Fibroblast of lung (primary cell): ENCODE measurements around the gene SCGB1D1. TPM values are rescaled to one million over a fixed set of nuclear protein-coding genes. Genes with fewer than 3 reads are reported as not detected.

Experiments
- DNase-seq, 2 donors: peaks; one replicate each; pipeline versions ENCODE4 v3.0.0 to v3.0.0-alpha.2; 2010; ENCODE audit warnings: low read depth in 2 of 2
- H2AFZ ChIP-seq: 2 replicates; pipeline ENCODE4 v1.5.1; 2012; ENCODE audit warnings: low read length, control low read depth, inconsistent platforms
- H3K27ac ChIP-seq: 2 replicates; pipeline ENCODE4 v1.5.1; 2011; ENCODE audit warnings: low read length, control low read depth; ENCODE audit not compliant: insufficient read depth
- H3K27me3 ChIP-seq: 2 replicates; pipeline ENCODE4 v1.5.1; 2011; ENCODE audit warnings: mild to moderate bottlenecking, low read length; ENCODE audit not compliant: control insufficient read depth, insufficient read depth
- H3K36me3 ChIP-seq: 2 replicates; pipeline ENCODE4 v1.5.1; 2011; ENCODE audit warnings: low read length; ENCODE audit not compliant: control insufficient read depth, insufficient read depth
- H3K4me1 ChIP-seq: 2 replicates; pipeline ENCODE4 v1.5.1; 2011; ENCODE audit warnings: low read length; ENCODE audit not compliant: control insufficient read depth, insufficient read depth; ENCODE audit errors: extremely low read depth
- H3K4me2 ChIP-seq: 2 replicates; pipeline ENCODE4 v1.5.1; 2011; ENCODE audit warnings: low read length, control low read depth; ENCODE audit not compliant: insufficient read depth; ENCODE audit errors: extremely low read depth
- H3K4me3 ChIP-seq, 4 experiments: fragments of 200-600 bp in 1 of 4; sonication (generic) in 1 of 4; replicated peaks in 1 of 4; 2 replicates each; pipeline ENCODE4 v1.5.1; 2011 to 2016; ENCODE audit warnings: low read length in 4 of 4, low read depth in 3 of 4, mild to moderate bottlenecking in 3 of 4, control low read depth in 2 of 4, inconsistent platforms in 1 of 4, mixed read lengths in 1 of 4; ENCODE audit not compliant: insufficient read depth in 1 of 4; ENCODE audit errors: control extremely low read depth in 1 of 4
- H3K79me2 ChIP-seq: 2 replicates; pipeline ENCODE4 v1.5.1; 2012; ENCODE audit warnings: mild to moderate bottlenecking, low read length, inconsistent platforms; ENCODE audit not compliant: control insufficient read depth, insufficient read depth
- H3K9ac ChIP-seq: 2 replicates; pipeline ENCODE4 v1.5.1; 2011; ENCODE audit warnings: mild to moderate bottlenecking, low read length, control low read depth; ENCODE audit not compliant: insufficient read depth
- H3K9me3 ChIP-seq: 2 replicates; pipeline ENCODE4 v1.5.1; 2012; ENCODE audit warnings: low read depth, low read length; ENCODE audit not compliant: control insufficient read depth, insufficient read depth
- H4K20me1 ChIP-seq: 2 replicates; pipeline ENCODE4 v1.5.1; 2011; ENCODE audit warnings: low read length; ENCODE audit not compliant: control insufficient read depth, insufficient read depth; ENCODE audit errors: extremely low read depth
- EZH2 ChIP-seq: IDR thresholded peaks from 2 replicates; pipeline ENCODE4 v1.5.1; 2012; ENCODE audit warnings: low read length, control low read depth, mild to moderate bottlenecking; ENCODE audit errors: missing control alignments
- polyA plus RNA-seq, 2 donors: library from polyadenylated mRNA; depleted of rRNA in 1 of 2; stranded (reverse) in 1 of 2; unstranded in 1 of 2; fragments of >200 nt; gene quantifications; 2 replicates each; pipeline ENCODE4 v1.2.1, GENCODE V29; 2011 to 2012; ENCODE audit warnings: missing spikeins in 1 of 2
- total RNA-seq: library from RNA; depleted of rRNA; stranded (reverse); fragments of >200 nt; gene quantifications from 2 replicates; pipeline ENCODE4 v1.2.1, GENCODE V29; 2014
- TF ChIP-seq, protein P1 (sequence below), 2 donors: IDR thresholded peaks in 1 of 2; conservative IDR thresholded peaks in 1 of 2; 1 replicate in 1 of 2; 2 replicates in 1 of 2; pipeline ENCODE4 v1.5.1; 2011 to 2012; ENCODE audit warnings: low read length in 2 of 2, control low read depth in 1 of 2, inconsistent platforms in 1 of 2, low read depth in 1 of 2, mild to moderate bottlenecking in 1 of 2

Gene SCGB1D1
- total and polyA plus RNA-seq, 2 donors (not counting 1 experiment from before 2014, with no cell fraction given) = not detected

DNA sequence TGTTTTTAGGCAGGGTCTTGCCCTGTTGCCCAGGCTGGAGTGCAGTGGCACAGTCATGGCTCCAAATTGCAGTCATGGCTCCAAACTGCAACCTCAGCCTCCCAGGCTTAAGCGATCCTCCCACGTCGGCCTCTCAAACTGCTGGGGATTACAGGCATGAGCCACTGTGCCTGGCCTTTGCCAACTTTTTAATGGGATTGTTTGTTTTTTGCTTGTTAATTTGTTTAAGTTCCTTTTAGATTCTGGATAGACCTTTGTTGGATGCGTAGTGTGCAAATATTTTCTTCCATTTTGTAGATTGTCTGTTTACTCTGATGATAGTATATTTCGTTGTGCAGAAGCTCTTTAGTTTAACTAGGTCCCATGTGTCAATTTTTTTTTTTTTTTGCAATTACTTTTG, 10.0 kb upstream of the SCGB1D1 start:
- H3K27ac ChIP-seq = no peak overlapping the region
- no peaks in the 10 kb centered on the region for H3K79me2 ChIP-seq
- no peak overlapping the region for H3K4me2 ChIP-seq
- no peak overlapping the region for H3K9ac ChIP-seq
- H3K4me1 ChIP-seq = no peaks in the 10 kb centered on the region
- H2AFZ ChIP-seq = no peak overlapping the region
- no peak overlapping the region for H3K4me3 ChIP-seq
- TF ChIP-seq, protein P1, sequence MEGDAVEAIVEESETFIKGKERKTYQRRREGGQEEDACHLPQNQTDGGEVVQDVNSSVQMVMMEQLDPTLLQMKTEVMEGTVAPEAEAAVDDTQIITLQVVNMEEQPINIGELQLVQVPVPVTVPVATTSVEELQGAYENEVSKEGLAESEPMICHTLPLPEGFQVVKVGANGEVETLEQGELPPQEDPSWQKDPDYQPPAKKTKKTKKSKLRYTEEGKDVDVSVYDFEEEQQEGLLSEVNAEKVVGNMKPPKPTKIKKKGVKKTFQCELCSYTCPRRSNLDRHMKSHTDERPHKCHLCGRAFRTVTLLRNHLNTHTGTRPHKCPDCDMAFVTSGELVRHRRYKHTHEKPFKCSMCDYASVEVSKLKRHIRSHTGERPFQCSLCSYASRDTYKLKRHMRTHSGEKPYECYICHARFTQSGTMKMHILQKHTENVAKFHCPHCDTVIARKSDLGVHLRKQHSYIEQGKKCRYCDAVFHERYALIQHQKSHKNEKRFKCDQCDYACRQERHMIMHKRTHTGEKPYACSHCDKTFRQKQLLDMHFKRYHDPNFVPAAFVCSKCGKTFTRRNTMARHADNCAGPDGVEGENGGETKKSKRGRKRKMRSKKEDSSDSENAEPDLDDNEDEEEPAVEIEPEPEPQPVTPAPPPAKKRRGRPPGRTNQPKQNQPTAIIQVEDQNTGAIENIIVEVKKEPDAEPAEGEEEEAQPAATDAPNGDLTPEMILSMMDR (conservative IDR thresholded peaks at IDR 0.05 in 1 of 2, IDR thresholded peaks at IDR 0.05 in 1 of 2; ENCODE audit: low read depth in 1 of 2, low read length in 2 of 2) = no peak
- TF ChIP-seq EZH2 = no peak
- H3K27me3 ChIP-seq = peaks cover 8% of the 10 kb centered on the region
- H3K9me3 ChIP-seq = no peaks in the 10 kb centered on the region
- H4K20me1 ChIP-seq = no peaks in the 10 kb centered on the region
- DNase-seq = no peak
- H3K36me3 ChIP-seq = no peaks in the 10 kb centered on the region

DNA sequence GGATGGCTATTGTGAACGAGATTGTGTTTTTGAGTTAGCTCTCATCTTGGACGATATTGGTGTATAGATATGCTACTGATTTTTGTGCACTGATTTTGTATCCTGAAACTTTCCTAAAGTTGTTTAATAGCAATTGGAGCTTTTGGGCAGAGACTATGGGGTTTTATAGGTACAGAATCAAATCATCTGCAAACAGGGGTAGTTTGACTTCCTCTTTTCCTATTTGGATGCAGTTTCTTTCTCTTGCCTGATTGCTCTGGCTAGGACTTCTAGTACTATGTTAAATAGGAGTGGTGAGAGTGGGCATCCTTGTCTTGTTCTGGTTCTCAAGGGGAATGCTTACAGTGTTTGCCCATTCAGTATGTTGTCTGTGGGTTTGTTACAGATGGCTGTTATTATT, 8.9 kb upstream of the SCGB1D1 start:
- Histone ChIP-seq H3K4me2 (no peak overlapping the region), H3K27me3 (peaks cover 8% of the 10 kb centered on the region)

DNA sequence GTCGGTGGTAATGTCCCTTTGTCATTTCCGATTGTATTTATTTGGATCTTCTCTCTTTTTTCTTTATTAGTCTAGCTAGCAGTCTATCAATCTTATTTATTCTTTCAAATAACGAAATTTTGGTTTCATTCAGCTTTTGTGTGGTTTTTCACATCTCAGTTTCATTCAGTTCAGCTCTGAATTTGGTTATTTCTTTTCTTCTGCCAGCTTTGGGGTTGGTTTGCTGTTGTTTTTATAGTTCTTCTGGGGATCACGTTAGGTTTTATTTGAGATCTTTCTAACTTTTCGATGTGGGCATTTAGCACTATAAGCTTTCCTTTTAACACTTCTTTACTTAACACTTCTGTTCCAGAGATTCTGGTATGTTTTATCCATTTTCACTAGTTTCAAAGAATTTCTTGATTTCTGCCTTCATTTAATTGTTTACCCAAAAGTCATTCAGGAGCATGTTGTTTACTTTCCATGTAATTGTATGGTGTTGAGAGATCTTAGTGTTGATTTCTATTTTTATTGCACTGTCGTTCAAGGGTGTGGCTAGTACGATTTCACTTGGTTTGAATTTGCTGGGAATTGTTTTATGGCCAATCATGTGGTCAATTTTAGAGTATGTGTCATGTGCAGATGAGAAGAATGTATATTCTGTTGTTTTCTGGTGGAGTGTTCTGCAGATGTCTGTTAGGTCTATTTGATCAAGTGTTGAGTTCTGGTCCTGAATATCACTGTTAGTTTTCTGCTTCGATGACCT, 7.7 kb upstream of the SCGB1D1 start:
- Histone ChIP-seq H3K9ac (no peak overlapping the region), H3K27me3 (peaks cover 6% of the 10 kb centered on the region), H3K36me3 (no peaks in the 10 kb centered on the region), H4K20me1 (no peaks in the 10 kb centered on the region), H3K4me2 (no peak overlapping the region), H3K27ac (no peak overlapping the region), H3K79me2 (no peaks in the 10 kb centered on the region), H3K4me3 (no peak overlapping the region), H3K9me3 (no peaks in the 10 kb centered on the region), H3K4me1 (no peaks in the 10 kb centered on the region), H2AFZ (no peak overlapping the region)
- no peak for DNase-seq
- no peak for TF ChIP-seq EZH2
- TF ChIP-seq, protein P1 (conservative IDR thresholded peaks at IDR 0.05 in 1 of 2, IDR thresholded peaks at IDR 0.05 in 1 of 2; ENCODE audit: low read depth in 1 of 2, low read length in 2 of 2) = no peak

More for the DNA sequence above, 8.9 kb upstream of the SCGB1D1 start:
- no peak overlapping the region for H3K9ac ChIP-seq
- no peak for DNase-seq
- no peak overlapping the region for H2AFZ ChIP-seq
- no peak overlapping the region for H3K4me3 ChIP-seq
- no peak overlapping the region for H3K27ac ChIP-seq
- H3K9me3 ChIP-seq = no peaks in the 10 kb centered on the region
- H3K79me2 ChIP-seq = no peaks in the 10 kb centered on the region
- H4K20me1 ChIP-seq = no peaks in the 10 kb centered on the region
- H3K4me1 ChIP-seq = no peaks in the 10 kb centered on the region
- TF ChIP-seq, protein P1 (conservative IDR thresholded peaks at IDR 0.05 in 1 of 2, IDR thresholded peaks at IDR 0.05 in 1 of 2; ENCODE audit: low read depth in 1 of 2, low read length in 2 of 2) = no peak
- no peak for TF ChIP-seq EZH2
- H3K36me3 ChIP-seq = no peaks in the 10 kb centered on the region
